IMR-90 (cell line): ENCODE measurements around the gene SMIM22. TPM values are rescaled to one million over a fixed set of nuclear protein-coding genes. Genes with fewer than 3 reads are reported as not detected.

Experiments
- ATAC-seq: fragments of 200-7000 bp; cut with Tn5 transposase; 2 replicates; pipeline ENCODE4 v1.9.1; 2020; ENCODE audit warnings: low read depth, mild to moderate bottlenecking, moderate library complexity
- BruUV-seq: library from RNA; stranded (reverse); fragments of 400-500 nt; replicated peaks from 2 replicates; lab custom pipeline; 2021; lab: Mats Ljungman, UMichigan
- CTCF ChIA-PET: fragments of 300-600 bp; formaldehyde crosslinking; extraction: SDS; loops from one replicate; lab custom pipeline; 2021; ENCODE audit warnings: antibody characterized with exemption; lab: Yijun Ruan, JAX
- POLR2A ChIA-PET: fragments of 300-600 bp; sonication (Branson Sonifier 250); formaldehyde crosslinking; loops from one replicate; lab custom pipeline; 2022; ENCODE audit warnings: antibody characterized with exemption; ENCODE audit not compliant: unreplicated experiment; lab: Charles Lee
- DNase-seq: peaks from one replicate; pipeline ENCODE4 v3.0.0; 2013
- H2AFZ ChIP-seq: replicated peaks from 2 replicates; pipeline ENCODE3; 2013; ENCODE audit warnings: low read length, mild to moderate bottlenecking; ENCODE audit not compliant: poor library complexity
- H2AK5ac ChIP-seq: 2 replicates; pipeline ENCODE4 v1.6.1; 2013; ENCODE audit warnings: low read depth, low read length, inconsistent platforms
- H2AK9ac ChIP-seq: replicated peaks from 2 replicates; pipeline ENCODE3; 2013; ENCODE audit warnings: mild to moderate bottlenecking, low read depth, low read length, moderate library complexity; ENCODE audit not compliant: poor library complexity
- H2BK120ac ChIP-seq: 2 replicates; pipeline ENCODE4 v1.6.1; 2013; ENCODE audit warnings: low read depth, low read length, inconsistent platforms
- H2BK15ac ChIP-seq: 3 replicates; pipeline ENCODE4 v1.6.1; 2013; ENCODE audit warnings: low read depth, low read length, inconsistent platforms
- H2BK20ac ChIP-seq: 2 replicates; pipeline ENCODE4 v1.6.1; 2013; ENCODE audit warnings: low read depth, mild to moderate bottlenecking, inconsistent platforms, low read length, moderate library complexity
- H2BK5ac ChIP-seq: 2 replicates; pipeline ENCODE4 v1.6.1; 2013; ENCODE audit warnings: mild to moderate bottlenecking, low read depth, low read length, inconsistent platforms; ENCODE audit not compliant: poor library complexity, severe bottlenecking
- H3K14ac ChIP-seq: replicated peaks from 2 replicates; pipeline ENCODE4 v1.6.1; 2013; ENCODE audit warnings: low read depth, low read length, inconsistent platforms
- H3K18ac ChIP-seq: 2 replicates; pipeline ENCODE4 v1.6.1; 2013; ENCODE audit warnings: low read depth, low read length, control low read depth
- H3K23ac ChIP-seq: 2 replicates; pipeline ENCODE4 v1.6.1; 2013; ENCODE audit warnings: low read depth, low read length, inconsistent platforms
- H3K27ac ChIP-seq: 2 replicates; pipeline ENCODE4 v1.5.1; 2013; ENCODE audit warnings: mild to moderate bottlenecking, control low read depth, low read length; ENCODE audit not compliant: insufficient read depth
- H3K27me3 ChIP-seq: 2 replicates; pipeline ENCODE4 v1.6.1; 2013; ENCODE audit warnings: low read length; ENCODE audit not compliant: control insufficient read depth, insufficient read depth
- H3K36me3 ChIP-seq: 2 replicates; pipeline ENCODE4 v1.6.1; 2013; ENCODE audit warnings: low read length, mixed read lengths; ENCODE audit not compliant: control insufficient read depth, insufficient read depth
- H3K4ac ChIP-seq: 2 replicates; pipeline ENCODE4 v1.6.1; 2013; ENCODE audit warnings: low read depth, low read length, inconsistent platforms
- H3K4me1 ChIP-seq: 2 replicates; pipeline ENCODE4 v1.6.1; 2013; ENCODE audit warnings: low read length, mixed read lengths; ENCODE audit not compliant: control insufficient read depth, insufficient read depth
- H3K4me2 ChIP-seq: 2 replicates; pipeline ENCODE4 v1.6.1; 2013; ENCODE audit warnings: low read depth, mild to moderate bottlenecking, control low read depth, low read length, moderate library complexity
- H3K4me3 ChIP-seq: 2 replicates; pipeline ENCODE4 v1.5.1; 2013; ENCODE audit warnings: low read depth, mild to moderate bottlenecking, control low read depth, low read length, moderate library complexity; ENCODE audit not compliant: insufficient read depth
- H3K56ac ChIP-seq: 2 replicates; pipeline ENCODE4 v1.6.1; 2013; ENCODE audit warnings: low read length, inconsistent platforms; ENCODE audit not compliant: insufficient read depth; ENCODE audit errors: extremely low read depth
- H3K79me1 ChIP-seq, 2 experiments: 2 replicates each; pipeline ENCODE4 v1.6.1; 2013; ENCODE audit warnings: low read length in 2 of 2, inconsistent platforms in 1 of 2, low read depth in 1 of 2
- H3K9ac ChIP-seq: 2 replicates; pipeline ENCODE4 v1.6.1; 2013; ENCODE audit warnings: low read depth, low read length, control low read depth
- H3K9me1 ChIP-seq: 2 replicates; pipeline ENCODE4 v1.6.1; 2013; ENCODE audit warnings: low read length, inconsistent platforms; ENCODE audit not compliant: insufficient read depth
- H3K9me3 ChIP-seq: 2 replicates; pipeline ENCODE4 v1.6.1; 2013; ENCODE audit warnings: low read length; ENCODE audit not compliant: control insufficient read depth, insufficient read depth
- H4K20me1 ChIP-seq: 2 replicates; pipeline ENCODE4 v1.6.1; 2013; ENCODE audit warnings: low read length, inconsistent platforms; ENCODE audit not compliant: insufficient read depth
- H4K5ac ChIP-seq: 2 replicates; pipeline ENCODE4 v1.6.1; 2013; ENCODE audit warnings: mild to moderate bottlenecking, low read depth, low read length, control low read depth
- H4K8ac ChIP-seq, 2 experiments: 2 replicates each; pipeline ENCODE4 v1.6.1; 2013; ENCODE audit warnings: low read depth in 2 of 2, low read length in 2 of 2, control low read depth in 1 of 2, inconsistent platforms in 1 of 2
- H4K91ac ChIP-seq: 2 replicates; pipeline ENCODE4 v1.6.1; 2013; ENCODE audit warnings: low read depth, low read length, inconsistent platforms; ENCODE audit not compliant: insufficient read depth
- CEBPB ChIP-seq: IDR thresholded peaks from 2 replicates; pipeline ENCODE4 v1.6.1; 2012; ENCODE audit warnings: low read depth, low read length, improper control_type of control experiment
- CHD1 ChIP-seq: IDR thresholded peaks from 2 replicates; pipeline ENCODE4 v1.6.1; 2012; ENCODE audit warnings: low read depth, low read length, improper control_type of control experiment
- FOS ChIP-seq: fragments of 150-350 bp; IDR thresholded peaks from 2 replicates; pipeline ENCODE4 v1.6.1; 2016; ENCODE audit warnings: low read depth, low read length
- MAFK ChIP-seq: IDR thresholded peaks from 2 replicates; pipeline ENCODE4 v1.6.1; 2012; ENCODE audit warnings: low read depth, low read length, improper control_type of control experiment
- MAZ ChIP-seq: IDR thresholded peaks from 2 replicates; pipeline ENCODE4 v1.6.1; 2012; ENCODE audit warnings: low read depth, mild to moderate bottlenecking, low read length, improper control_type of control experiment, moderate library complexity, borderline replicate concordance
- POLR2A ChIP-seq: IDR thresholded peaks from 2 replicates; pipeline ENCODE4 v1.6.1; 2012; ENCODE audit warnings: mild to moderate bottlenecking, low read depth, low read length
- RFX5 ChIP-seq: IDR thresholded peaks from 2 replicates; pipeline ENCODE4 v1.8.0; 2012; ENCODE audit warnings: low read depth, mild to moderate bottlenecking, low read length, moderate library complexity
- WGBS, 2 experiments: methylation state at CpG; one replicate each; pipeline versions ENCODE4 v1.1.5 to v1.1.7; 2013; ENCODE audit warnings: missing lambda C conversion rate in 2 of 2; ENCODE audit not compliant: insufficient read length in 1 of 2; ENCODE audit errors: extremely low coverage in 2 of 2; 5-methylcytosine and 5-hydroxymethylcytosine counted together
- dilution Hi-C: fragments of 300-500 bp; cut with HindIII; formaldehyde crosslinking; loops from one replicate; pipeline ENCODE4 v1.14.3; 2018; ENCODE audit warnings: low sequenced_read_pairs; ENCODE audit not compliant: unreplicated experiment
- in situ Hi-C: fragments of 300-500 bp; cut with MboI; formaldehyde crosslinking; loops from 3 replicates; pipeline ENCODE4 v1.14.3; 2019; ENCODE audit warnings: low sequenced_read_pairs, inconsistent platforms, mixed read lengths
- intact Hi-C: fragments of 100-400 bp; cut with micrococcal nuclease; formaldehyde crosslinking; loops from 2 replicates; pipeline ENCODE4 v1.10.0; 2022
- polyA plus RNA-seq, 3 experiments: library from polyadenylated mRNA; depleted of rRNA; stranded (reverse); fragments of >200 nt; gene quantifications; 2 replicates each; pipeline ENCODE4 v1.2.3, GENCODE V29; 2012; ENCODE audit warnings: low replicate concordance in 1 of 3
- total RNA-seq: library from RNA; depleted of rRNA; stranded (reverse); fragments of >200 nt; gene quantifications from 2 replicates; pipeline ENCODE4 v1.2.3, GENCODE V29; 2012
- TF ChIP-seq, protein P1 (sequence below): fragments of 150-350 bp; IDR thresholded peaks from 2 replicates; pipeline ENCODE4 v1.6.1; 2016; ENCODE audit warnings: low read depth, mild to moderate bottlenecking, low read length, moderate library complexity, borderline replicate concordance
- TF ChIP-seq, protein P2 (sequence below): fragments of 150-350 bp; IDR thresholded peaks from 2 replicates; pipeline ENCODE4 v1.6.1; 2017; ENCODE audit warnings: mild to moderate bottlenecking, antibody characterized with exemption, low read length, low read depth

SMIM22 gene
- total and polyA plus RNA-seq, 2 of the 4 experiments (the other 2 are of a cell fraction): not detected

DNA sequence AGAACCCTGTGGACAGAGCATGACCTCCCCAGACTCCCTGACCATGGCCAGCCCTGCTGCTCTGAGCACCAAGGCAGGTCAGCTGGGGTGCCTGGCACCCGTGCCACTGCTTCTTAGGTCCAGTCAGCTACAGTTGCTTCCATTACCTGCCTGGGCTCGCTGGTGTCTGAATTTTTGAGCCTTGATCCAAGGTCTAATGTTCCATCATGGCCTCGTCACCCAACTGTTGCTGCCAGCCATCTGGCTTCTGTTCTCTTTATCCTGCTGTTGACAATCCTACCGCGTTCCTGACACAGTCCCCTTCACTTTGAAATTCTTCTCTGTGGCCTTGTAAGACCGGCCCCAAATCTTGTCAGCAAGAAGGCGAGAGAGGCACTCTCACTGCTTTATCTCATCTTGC lies 35.2 kb downstream of the SMIM22 start:
- ATAC-seq: no peak
- POLR2A ChIA-PET: no interaction called here
- WGBS, 2 experiments: 92% methylated on average over 6 of the region's 7 CpGs; no CpG with 5 or more reads in 1 of the 2 experiments
- no peaks in the 10 kb centered on the region for H3K4me1 ChIP-seq
- in situ Hi-C loops: no loop called here
- H3K36me3 ChIP-seq: peaks cover 71% of the 10 kb centered on the region
- H3K56ac ChIP-seq: no peak overlapping the region
- no peak overlapping the region for H3K4me3 ChIP-seq
- H2AFZ ChIP-seq: no peak overlapping the region
- no peak overlapping the region for H3K4me2 ChIP-seq
- no peak for DNase-seq
- H3K9me3 ChIP-seq: no peaks in the 10 kb centered on the region
- intact Hi-C loops: no loop called here
- H2BK15ac ChIP-seq: no peak overlapping the region
- H2BK5ac ChIP-seq: no peak overlapping the region
- H2BK20ac ChIP-seq: no peak overlapping the region
- H2AK9ac ChIP-seq: no peak overlapping the region
- H3K27ac ChIP-seq: no peak overlapping the region
- H4K20me1 ChIP-seq: peaks cover 29% of the 10 kb centered on the region; the same call in 1 of the 2 replicates
- peaks cover 42 to 46% of the 10 kb centered on the region in 2 experiments for H3K79me1 ChIP-seq
- H2BK120ac ChIP-seq: no peak overlapping the region
- H2AK5ac ChIP-seq: no peak overlapping the region
- H3K23ac ChIP-seq: no peak overlapping the region
- H3K18ac ChIP-seq: no peak overlapping the region
- no TSS peak for BruUV-seq
- CTCF ChIA-PET: no interaction called here
- H3K9me1 ChIP-seq: no peaks in the 10 kb centered on the region
- no peak overlapping the region for H3K9ac ChIP-seq
- H3K4ac ChIP-seq: no peak overlapping the region
- TF ChIP-seq CEBPB (no peak), MAZ (no peak), MAFK (no peak), CHD1 (no peak), RFX5 (no peak), POLR2A (no peak), FOS (no peak)
- TF ChIP-seq, protein P1, sequence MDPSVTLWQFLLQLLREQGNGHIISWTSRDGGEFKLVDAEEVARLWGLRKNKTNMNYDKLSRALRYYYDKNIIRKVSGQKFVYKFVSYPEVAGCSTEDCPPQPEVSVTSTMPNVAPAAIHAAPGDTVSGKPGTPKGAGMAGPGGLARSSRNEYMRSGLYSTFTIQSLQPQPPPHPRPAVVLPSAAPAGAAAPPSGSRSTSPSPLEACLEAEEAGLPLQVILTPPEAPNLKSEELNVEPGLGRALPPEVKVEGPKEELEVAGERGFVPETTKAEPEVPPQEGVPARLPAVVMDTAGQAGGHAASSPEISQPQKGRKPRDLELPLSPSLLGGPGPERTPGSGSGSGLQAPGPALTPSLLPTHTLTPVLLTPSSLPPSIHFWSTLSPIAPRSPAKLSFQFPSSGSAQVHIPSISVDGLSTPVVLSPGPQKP: no peak
- TF ChIP-seq, protein P2, sequence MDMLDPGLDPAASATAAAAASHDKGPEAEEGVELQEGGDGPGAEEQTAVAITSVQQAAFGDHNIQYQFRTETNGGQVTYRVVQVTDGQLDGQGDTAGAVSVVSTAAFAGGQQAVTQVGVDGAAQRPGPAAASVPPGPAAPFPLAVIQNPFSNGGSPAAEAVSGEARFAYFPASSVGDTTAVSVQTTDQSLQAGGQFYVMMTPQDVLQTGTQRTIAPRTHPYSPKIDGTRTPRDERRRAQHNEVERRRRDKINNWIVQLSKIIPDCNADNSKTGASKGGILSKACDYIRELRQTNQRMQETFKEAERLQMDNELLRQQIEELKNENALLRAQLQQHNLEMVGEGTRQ: no peak
- H3K27me3 ChIP-seq: no peaks in the 10 kb centered on the region
- H4K5ac ChIP-seq: no peak overlapping the region
- no peak overlapping the region for H4K8ac ChIP-seq
- dilution Hi-C loops: no loop called here
- no peak overlapping the region for H3K14ac ChIP-seq
- H4K91ac ChIP-seq: no peak overlapping the region
